C4-2B (cell line): ENCODE data around the gene ZNF428.
"Not testable (repeated sequence)": the region's sequence is repeated elsewhere in the genome, so short reads cannot be mapped to it uniquely, and the experiment has no call there.

Experiments used
- H3K27ac ChIP-seq: fragments of 450-650 bp; 2 replicates; pipeline ENCODE4 v1.5.1; 2017
- ZFX ChIP-seq: fragments of 450-650 bp; IDR thresholded peaks from 2 replicates; pipeline ENCODE4 v1.6.1; 2017
- TF ChIP-seq, protein P1 (sequence below): fragments of 450-650 bp; conservative IDR thresholded peaks from 2 replicates; pipeline ENCODE4 v1.5.1; 2017; ENCODE audit warnings: mild to moderate bottlenecking

ZNF428 gene

GRCh38 chr19:43639519-43640423, 20.3 kb upstream of the ZNF428 start, which contains the start of gene CADM4:
Gene CADM4, minus strand, starts transcription at chr19:43639850. Its CDS starts 60 bp downstream, at chr19:43639790.
- TF ChIP-seq, protein P1, sequence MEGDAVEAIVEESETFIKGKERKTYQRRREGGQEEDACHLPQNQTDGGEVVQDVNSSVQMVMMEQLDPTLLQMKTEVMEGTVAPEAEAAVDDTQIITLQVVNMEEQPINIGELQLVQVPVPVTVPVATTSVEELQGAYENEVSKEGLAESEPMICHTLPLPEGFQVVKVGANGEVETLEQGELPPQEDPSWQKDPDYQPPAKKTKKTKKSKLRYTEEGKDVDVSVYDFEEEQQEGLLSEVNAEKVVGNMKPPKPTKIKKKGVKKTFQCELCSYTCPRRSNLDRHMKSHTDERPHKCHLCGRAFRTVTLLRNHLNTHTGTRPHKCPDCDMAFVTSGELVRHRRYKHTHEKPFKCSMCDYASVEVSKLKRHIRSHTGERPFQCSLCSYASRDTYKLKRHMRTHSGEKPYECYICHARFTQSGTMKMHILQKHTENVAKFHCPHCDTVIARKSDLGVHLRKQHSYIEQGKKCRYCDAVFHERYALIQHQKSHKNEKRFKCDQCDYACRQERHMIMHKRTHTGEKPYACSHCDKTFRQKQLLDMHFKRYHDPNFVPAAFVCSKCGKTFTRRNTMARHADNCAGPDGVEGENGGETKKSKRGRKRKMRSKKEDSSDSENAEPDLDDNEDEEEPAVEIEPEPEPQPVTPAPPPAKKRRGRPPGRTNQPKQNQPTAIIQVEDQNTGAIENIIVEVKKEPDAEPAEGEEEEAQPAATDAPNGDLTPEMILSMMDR: no peak
- TF ChIP-seq ZFX: no peak
- peak within 1 kb of the TSS; percentile 30; the same call in 1 of the 2 replicates for H3K27ac ChIP-seq

DNA sequence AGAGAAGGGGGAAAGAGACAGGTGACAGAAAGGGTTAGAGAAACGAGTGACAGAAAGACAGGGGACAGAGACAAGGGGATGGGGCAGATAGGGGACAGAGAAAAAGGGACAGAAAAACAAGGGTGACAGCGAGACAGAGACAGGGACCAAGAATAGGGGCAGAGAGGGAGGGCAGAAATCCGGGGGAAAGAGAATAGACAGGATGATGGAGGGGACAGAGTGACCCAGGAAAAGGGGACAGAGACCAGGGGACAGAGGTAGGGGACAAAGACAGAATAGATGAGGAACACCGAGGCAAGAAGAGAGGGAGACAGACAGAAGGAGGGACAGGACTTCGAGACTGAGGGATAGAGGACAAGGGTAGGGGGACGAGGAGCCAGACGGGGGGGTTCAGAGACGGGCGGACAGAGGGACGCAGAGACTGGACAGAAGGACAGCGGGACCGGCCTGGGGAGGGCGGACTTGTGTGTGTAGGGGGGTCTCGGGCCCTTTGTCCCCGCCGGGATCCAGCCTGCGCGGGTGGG, 19.6 kb upstream of the ZNF428 start:
- H3K27ac ChIP-seq: peak overlapping the region; percentile 30; the same call in 1 of the 2 replicates
- TF ChIP-seq ZFX: no peak
- TF ChIP-seq, protein P1: no peak

DNA sequence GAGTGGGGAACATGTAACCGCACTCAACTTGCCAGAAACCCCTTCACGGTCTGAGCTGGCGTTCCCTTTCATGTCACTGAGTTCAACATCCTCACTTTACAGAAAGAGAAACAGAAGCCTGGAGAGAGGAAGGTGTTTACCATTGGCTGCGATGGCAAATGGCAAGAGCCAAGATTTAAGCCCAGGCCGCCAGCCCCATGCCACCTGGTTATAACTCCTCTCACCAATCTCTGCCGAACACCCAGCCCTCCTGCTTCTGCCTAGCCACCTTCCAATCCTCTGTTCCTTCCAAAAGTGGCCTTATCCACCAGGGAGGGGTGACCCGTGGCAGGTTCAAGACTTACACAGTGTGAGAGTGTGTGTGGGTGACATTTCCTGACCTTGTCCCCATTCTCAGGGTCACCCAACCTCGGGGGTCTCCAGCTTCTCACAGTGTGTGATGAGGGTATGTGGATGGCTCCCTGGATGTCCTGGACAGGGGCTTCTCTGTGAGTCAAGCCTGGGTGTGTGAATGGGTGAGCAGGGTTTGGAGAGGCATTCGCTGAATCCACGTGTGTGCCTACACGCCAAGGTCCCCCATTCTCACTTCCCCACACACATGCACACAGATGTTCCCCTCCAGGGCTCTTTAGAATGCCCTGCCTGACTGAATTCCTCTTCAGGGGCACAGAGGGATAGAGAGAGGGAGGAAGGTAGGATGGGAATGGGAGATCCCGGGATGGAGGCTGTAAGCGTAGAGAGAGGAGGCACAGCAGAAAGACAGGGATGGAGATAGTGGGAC, 19.0 kb upstream of the ZNF428 start:
- no peak overlapping the region for H3K27ac ChIP-seq
- no peak for TF ChIP-seq ZFX
- TF ChIP-seq, protein P1: no peak

DNA sequence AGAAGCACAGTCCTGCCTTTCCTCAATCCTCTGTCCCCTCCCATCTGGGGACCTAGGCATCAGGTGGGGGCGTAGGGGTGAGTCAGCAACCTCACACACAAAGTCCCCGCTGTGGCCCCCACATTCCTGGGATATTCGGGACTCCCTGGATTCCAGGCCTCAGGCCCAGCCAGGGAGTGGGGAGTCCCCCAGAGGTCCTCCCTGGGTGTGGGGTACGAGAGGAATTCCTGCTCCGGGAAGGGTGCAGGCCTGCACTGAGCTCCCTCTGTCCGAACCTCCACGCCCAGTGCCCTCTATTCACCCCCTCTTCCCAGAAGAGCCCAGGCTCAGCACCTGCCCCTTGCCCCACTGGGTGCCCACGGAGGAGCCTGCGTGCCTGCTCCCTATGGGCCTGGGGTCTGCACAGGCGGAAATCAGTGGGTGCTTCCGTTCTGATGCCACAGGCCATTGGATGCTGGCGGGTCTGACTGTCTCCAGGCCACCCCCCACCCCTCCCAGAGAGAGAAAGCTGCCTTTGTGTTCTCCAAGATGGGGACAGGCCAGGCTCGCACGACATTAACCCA, 16.8 kb upstream of the ZNF428 start:
- TF ChIP-seq, protein P1: no peak
- H3K27ac ChIP-seq: no peak overlapping the region

- not testable (repeated sequence) for H3K27ac ChIP-seq
Measured at GRCh38 chr19:43635561-43635940, 16.1 kb upstream of the ZNF428 start.

DNA sequence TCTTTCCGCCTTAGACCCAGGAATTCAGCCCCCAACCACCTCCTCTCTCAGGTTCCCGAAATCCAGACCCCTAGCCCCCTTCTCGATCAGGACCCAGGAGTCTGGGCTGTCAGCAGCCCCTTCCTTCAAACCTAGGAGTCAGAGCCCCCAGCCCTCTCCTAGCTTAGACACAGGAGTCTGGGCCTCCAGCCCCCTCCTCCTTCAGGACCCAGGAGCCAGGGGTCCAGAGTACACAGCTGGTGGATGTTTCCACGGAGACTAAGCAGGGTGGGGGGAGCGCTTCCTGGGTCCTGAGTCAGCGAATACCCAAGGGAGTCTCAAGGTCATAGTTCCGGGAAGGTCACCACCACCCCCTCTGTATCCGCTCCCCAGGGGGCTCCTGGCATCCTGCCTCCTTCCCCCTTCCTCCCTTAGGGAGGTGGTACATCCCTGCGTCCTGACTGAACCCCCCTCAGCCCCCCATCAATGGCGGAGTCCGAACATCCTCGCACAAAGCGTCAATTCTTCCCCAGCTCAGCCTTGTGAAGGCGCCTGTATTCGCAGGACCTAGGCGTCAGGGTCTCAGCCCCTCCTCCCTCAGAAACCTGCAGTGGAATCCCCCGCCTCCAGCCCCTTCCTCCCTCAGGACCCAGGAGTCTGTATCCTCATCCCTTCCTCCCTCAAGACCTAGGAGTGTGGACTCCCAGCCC, 15.6 kb upstream of the ZNF428 start:
- no peak for TF ChIP-seq ZFX
- TF ChIP-seq, protein P1: no peak
- no peak overlapping the region for H3K27ac ChIP-seq

GRCh38 chr19:43634506-43634871, 15.1 kb upstream of the ZNF428 start:
- no peak for TF ChIP-seq ZFX
- TF ChIP-seq, protein P1: no peak
- no peak overlapping the region for H3K27ac ChIP-seq
